GM12892 (cell line): Measurements from ENCODE around the gene TLX2.
A peak's percentile ranks its signal among the peaks of the same experiment; 100 is the strongest.

Experiments
- DNase-seq: peaks from one replicate; pipeline ENCODE4 v3.0.0; 2011; ENCODE audit not compliant: insufficient read length
- FAIRE-seq: peaks from 2 replicates; lab custom pipeline; 2011; peaks lifted over from hg19 to GRCh38; lab: Jason Lieb, UNC
- POLR2A ChIP-seq: IDR thresholded peaks from 2 replicates; pipeline ENCODE4 v1.6.1; 2011; ENCODE audit warnings: low read depth, low read length, control low read depth
- POLR2AphosphoS5 ChIP-seq: IDR thresholded peaks from 2 replicates; pipeline ENCODE4 v1.6.1; 2011; ENCODE audit warnings: low read depth, low read length, control low read depth
- TAF1 ChIP-seq: IDR thresholded peaks from 2 replicates; pipeline ENCODE4 v1.6.1; 2011; ENCODE audit warnings: low read depth, mild to moderate bottlenecking, control low read depth, low read length, borderline replicate concordance

The TLX2 gene

DNA sequence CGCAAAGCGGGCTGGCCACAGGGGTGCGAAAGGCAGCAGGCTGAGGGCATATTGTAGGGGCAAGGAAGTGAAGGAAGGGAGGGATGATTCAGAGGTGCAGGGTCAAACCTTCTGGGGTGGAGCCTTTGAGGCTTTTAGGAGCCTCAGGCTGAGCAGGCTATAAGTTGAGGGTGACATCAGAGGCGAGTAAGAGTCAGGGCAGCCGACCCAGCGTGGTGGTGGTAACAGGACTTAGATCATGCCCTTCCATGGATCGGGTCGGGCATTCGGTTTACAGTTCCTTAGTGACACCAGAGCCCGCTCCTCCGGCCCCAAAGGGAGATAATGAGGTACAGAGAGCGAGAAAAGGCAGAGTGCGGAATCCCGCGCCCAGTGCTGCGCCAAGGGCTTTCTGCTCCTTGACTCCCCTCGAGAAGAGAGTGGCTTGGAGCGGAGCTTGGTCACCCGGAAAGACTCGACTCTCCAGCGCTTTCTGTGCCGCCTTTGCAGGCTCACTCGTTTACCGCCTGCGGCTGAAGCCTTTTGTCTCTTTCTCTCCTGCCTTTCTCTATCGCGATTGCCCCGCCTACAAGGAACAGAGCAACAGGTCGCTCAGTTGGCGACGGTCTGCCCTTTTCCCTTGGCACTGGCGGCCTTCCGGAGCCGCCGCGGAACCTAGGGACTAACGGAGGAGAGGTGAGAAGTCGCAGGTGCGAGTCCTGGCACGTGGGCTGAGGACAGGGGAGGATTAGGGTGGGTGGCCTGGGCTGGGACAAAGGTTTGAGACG is 15.6 kb upstream of the TLX2 start:
- TF ChIP-seq POLR2AphosphoS5, result no peak
- TF ChIP-seq POLR2A, result no peak
- no peak for TF ChIP-seq TAF1
- FAIRE-seq (peak; percentile 36), DNase-seq (no peak)

- no peak for TF ChIP-seq POLR2A
- no peak for TF ChIP-seq POLR2AphosphoS5
- TF ChIP-seq TAF1, result no peak
- DNase-seq, result no peak
- no peak for FAIRE-seq
Measured at GRCh38 chr2:74499267-74499939, 14.8 kb upstream of the TLX2 start, which contains the start of gene LBX2. TSS of gene LBX2 (minus strand) at chr2:74499603. CDS start at chr2:74499537, 66 bp downstream.

DNA sequence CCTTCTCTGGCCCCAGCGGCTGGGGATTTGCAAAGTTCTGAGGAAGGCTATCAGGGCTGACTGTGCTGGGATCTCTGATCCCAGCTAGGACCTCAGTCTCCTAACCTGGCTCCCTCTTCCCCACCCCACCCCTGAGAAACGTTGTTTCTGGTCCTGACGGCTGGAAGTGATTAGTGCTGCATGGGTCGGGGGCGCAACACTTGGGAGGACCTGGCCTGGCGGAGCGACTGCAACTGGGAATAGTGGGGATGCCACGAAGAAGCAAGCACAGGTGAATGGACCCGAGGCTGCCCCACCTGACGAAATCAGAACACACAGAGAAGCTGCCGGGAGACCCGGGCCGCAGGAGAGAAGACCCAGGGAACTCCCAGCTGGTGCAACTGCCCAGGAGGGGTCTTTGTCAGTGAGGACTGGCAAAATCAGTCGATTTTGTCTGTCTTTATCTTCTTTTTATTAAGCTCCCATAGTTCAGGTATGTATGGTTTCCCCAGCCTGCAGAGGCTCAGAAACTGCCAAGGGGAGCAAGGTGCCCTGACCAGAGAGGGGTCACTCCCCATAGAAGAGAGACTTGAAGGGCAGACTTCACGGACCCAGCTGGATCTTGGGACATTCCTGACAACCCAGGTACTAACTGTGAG is 14.2 kb upstream of the TLX2 start:
- DNase-seq, result no peak
- FAIRE-seq, result no peak
- TF ChIP-seq POLR2AphosphoS5 (no peak), TAF1 (no peak), POLR2A (no peak)

DNA sequence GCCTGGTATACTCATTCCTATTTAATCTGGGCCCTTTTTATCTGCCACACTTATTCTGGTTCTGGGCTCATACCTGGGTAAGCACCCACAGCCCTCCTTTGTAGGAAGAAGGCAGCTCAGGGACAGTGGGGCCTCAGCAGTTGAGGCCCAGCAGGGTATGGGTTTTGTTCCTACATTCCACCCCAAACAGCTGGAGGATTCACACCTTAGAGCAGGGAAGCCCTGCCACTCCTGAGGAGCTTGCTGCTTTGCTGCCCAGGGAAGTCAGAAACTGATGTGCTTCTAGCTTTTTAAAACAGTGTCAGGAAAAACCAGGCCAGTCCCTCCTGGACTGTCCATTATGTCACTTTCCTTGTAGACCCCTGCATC is 13.7 kb upstream of the TLX2 start:
- DNase-seq, result no peak
- FAIRE-seq, result no peak
- TF ChIP-seq POLR2AphosphoS5 (no peak), POLR2A (no peak)

DNA sequence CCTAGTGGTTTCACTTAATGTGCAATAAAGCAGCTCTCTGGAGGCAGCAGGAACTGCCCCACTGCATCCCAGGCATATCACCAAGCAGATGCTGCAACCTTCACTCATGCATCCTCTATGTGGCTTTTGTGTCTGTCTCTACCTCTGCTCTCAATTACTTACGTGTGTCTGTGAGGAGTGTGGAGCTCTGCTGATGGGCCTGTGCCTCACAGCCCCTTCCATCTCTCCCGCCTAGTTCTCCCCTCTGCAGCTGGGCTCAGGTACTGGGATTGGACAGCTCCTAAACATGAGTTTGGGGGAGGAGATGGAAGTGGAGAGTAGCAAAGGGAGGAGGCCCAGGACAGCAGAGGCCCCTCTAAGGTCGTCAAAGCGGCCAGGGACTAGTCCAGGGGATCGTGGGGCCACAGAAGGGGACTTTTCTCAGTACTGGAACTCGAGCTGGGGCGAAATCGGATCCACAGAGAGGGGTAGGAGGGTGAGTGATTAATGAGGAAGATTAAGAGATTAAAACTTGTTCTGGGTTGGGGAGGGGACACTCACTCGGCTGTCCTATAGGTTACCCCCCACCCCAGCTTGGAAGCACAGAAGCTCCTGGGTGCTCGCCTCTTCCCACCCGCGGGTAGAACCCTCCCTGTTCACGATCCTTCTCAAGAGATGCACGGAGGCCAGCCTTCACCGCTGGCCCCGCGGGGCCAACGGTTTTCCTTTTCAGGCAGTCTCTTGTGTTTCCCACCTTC is 12.7 kb upstream of the TLX2 start:
- DNase-seq (no peak), FAIRE-seq (no peak)
- TF ChIP-seq POLR2A (no peak), TAF1 (no peak), POLR2AphosphoS5 (no peak)

GRCh38 chr2:74502147-74502719 is 12.0 kb upstream of the TLX2 start:
- no peak for DNase-seq
- TF ChIP-seq TAF1 (no peak), POLR2AphosphoS5 (no peak), POLR2A (no peak)
- FAIRE-seq, result no peak

DNA sequence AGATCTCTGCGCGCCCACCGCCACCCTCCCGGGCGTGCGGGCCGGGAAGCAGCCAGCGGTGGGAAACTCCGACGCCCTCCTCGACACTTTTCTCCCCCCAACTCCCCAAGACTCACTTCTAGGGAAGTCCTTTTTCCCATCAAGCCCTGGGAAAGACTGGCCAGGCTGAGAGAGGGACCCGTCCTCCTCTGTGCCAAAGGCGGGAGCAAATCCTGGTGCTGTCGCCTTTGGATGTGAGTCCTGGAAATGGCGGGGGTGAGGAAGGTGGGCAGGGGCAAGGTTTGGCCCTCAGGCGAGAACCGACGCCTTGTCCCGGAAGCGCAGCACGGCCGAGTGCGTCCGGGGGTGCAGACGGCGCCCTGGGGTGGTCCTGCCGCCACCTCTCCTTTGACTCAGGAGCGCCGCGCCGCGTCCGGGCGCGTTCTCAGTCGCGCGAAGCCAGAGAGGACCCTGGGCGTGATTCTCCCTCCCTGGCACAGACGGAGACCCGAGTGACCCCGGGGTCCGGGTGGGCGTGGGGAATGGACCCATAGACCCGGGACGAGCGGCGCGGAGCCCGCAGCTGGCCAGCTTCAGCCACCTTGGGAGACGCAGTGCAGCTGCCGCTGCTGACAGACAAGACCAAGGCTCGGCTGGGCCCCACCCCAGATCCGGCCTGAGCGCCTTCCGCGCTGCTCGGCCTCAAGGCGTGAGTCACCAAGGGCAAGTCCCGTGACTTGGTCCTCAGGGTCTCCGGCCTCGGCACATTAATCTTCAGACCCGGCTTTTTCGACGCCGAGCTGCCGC is 11.3 kb upstream of the TLX2 start:
- TF ChIP-seq POLR2A, result peak; percentile 58; the same call in 1 of the 2 replicates
- no peak for TF ChIP-seq TAF1
- no peak for TF ChIP-seq POLR2AphosphoS5
- peak; percentile 76 for FAIRE-seq
- peak; percentile 84 for DNase-seq

- DNase-seq (no peak), FAIRE-seq (no peak)
- TF ChIP-seq TAF1, result no peak
- 0 out of 2 replicates have a peak, but pooled peaks have one; percentile 18 for TF ChIP-seq POLR2AphosphoS5
Measured at GRCh38 chr2:74503506-74504475, 10.5 kb upstream of the TLX2 start.

- FAIRE-seq (no peak), DNase-seq (no peak)
- no peak for TF ChIP-seq TAF1
- TF ChIP-seq POLR2AphosphoS5, result no peak
- no peak for TF ChIP-seq POLR2A
Measured at GRCh38 chr2:74504591-74504990, 9.7 kb upstream of the TLX2 start.

DNA sequence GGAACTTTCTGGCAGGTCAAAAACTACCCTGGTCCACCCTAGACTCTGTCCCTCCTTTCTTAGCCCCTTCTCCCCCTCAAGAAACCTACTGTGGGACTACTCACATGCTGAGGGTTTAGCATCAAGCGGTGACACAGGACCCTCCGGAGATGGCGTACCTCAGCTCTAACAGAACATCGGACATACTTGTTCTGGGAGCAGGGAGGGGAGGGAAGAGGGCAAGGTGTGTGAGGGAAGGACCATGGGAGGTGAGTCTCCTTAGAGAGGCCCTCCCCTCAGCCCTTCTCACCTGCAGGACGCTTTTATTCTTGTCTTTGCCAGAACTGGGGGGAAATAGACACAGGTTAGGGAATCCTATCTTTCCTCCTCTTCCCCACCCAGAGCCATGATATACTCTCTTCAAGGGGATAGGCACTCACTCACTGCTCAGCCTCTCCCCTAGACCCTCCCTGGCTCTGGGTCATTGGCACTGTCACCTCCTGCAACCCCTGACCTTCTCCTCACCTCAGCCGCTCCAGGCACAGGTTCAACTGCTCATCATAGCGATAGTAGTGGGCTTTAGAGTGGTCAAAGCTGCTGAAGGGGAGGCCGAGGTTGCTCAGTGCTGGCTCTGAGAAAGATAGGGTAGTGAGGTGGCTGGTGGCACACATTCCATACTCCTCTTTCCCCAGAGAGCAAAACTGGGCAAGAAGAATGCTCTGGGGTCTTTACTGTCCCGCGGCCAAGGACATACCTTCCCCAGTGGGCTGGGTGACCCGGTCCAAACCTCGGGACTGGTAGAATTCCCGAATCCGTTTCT is 8.6 kb upstream of the TLX2 start:
- FAIRE-seq (no peak), DNase-seq (no peak)
- TF ChIP-seq TAF1, result no peak
- no peak for TF ChIP-seq POLR2A
- no peak for TF ChIP-seq POLR2AphosphoS5
